ENCODE results near the gene PBRM1.

Gene PBRM1

DNA sequence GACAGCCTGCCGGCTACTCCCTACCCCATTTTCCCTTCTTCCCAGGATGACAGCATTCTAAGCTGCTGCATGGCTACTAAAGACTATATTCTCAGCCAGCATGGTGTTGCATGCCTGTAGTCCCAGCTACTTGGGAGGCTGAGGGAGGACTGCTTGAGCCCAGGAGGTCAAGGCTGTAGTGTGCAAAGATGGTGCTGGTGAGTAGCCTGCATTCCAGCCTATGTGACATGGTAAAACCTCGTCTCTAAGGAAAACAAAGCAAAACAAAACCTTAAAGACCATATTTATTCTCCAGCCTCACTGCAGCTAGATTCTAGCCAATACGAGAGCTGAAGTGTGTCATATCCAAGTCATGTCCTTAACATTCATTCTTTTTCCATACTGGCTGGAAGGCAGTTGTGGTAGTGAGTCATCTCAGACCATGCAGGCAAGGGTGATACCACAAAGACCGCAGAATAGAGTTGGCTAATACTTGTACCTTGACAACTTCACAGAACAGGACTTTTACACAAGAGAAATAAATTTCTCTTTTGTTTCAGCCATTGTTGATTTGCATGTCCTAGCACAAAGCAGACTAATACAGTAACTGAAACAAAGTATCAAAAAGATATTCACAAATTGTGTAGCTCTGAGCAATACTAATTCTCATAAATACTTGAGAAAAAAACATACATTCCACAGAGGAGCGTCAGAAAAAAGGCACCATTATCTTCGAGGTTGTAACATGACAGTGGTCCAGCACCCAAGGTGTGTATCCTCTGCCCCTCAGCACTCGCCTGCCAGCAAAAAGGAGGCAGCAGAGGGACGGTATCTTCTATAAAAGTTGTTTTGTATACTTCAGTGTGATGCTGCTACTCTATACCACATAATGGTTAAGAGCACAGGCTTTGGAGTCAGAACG, 14.8 kb downstream of the PBRM1 start:
- DNase-seq (ENCODE audit: low read depth in 2 of 2) = peak in 1 of 2 donors; percentile 13

DNA sequence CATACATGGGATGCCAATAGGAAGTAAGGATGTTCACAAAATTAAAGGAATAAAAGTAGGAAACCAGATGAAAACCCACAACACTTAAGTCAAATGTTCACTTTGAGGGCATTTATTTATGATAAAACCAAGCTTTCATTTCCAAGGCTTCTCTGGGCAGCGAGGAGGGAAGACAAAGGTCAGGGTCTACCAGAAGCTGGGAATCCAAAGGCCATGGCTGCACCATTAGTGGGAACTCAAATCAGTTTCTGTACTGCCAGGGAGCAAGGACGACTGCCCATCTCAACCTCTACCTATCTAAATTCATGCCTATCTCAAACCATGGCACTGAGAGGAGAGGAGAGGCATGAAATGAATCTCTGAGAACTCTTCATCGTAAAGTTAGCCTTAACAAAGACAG, 22.6 kb downstream of the PBRM1 start:
- no peak for DNase-seq (ENCODE audit: low read depth in 2 of 2)

DNA sequence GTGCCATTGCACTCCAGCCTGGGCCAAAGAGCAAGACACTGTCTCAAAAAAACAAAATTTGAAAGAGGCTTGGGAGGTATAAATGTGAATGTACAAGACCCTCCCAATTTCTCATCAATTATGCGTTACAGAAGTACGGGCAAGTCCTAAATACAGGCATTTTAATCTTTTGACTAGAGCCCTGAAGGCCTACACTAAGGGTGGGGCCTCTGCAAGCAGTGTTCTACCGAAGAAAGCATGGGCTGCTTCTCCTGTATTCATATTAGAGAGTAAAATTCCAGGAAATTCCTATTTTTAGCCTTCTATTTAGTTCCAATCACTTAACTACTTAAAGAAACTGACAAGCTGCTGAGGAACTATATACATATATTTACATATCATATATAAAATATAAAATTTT, 25.7 kb downstream of the PBRM1 start:
- no peak for DNase-seq (ENCODE audit: low read depth in 2 of 2)

DNA sequence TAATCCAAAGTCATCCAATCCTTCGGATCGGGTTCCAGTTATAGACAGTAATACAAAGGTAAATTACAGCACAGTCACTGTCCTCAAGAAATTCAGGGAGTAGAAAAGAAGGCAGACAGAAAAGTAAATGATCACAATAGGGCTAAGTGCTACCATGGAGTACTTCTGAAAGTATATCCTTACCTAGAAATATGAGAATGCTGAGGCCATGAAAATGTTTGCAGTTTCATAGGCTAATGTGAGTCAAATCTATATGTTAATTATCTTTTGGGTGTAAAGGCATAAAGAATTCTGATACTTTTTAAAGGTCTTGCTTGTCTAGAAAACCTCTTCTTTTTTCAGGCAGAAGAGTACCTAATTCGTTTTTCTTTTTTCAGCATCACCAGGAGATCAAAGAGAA, 29.8 kb downstream of the PBRM1 start:
- DNase-seq (ENCODE audit: low read depth in 2 of 2) = no peak

DNA sequence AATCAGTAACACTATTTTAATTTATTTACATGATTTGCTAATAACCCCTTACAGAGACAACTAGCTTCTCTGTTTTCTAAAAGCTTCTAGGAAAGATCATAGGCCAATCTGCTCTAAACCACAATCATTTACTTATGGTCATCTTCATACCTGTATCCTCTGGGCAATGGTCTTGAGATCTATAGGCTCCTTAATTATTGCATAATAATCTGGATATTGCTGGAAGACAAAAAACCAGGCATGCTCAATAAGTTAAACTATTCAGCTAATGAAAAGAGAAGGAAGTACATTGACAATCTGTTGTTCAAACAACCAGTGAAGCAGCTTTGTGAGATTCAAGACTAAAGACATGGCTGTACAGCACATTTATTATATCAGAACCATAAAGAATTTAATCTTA, 34.1 kb downstream of the PBRM1 start:
- no peak for DNase-seq (ENCODE audit: low read depth in 2 of 2)

DNA sequence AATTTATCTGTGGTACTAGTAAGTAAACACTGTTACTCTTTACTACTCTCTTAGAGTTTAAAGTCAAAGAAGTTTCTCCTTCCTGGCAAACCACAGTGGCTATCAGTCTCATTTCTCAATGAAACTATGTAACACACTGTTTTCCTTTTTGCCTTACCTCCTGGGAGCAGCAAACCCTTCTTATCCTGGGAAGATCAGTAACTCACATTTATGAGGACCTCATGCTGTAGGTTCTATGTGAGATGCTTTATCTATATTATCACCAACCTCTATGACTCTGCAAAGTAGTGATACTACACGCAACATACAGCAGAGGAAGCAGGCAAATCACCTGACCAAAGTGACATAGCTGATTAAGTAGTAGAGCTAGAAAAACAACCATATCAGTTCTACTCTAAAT, 35.3 kb downstream of the PBRM1 start:
- no peak for DNase-seq (ENCODE audit: low read depth in 2 of 2)

DNA sequence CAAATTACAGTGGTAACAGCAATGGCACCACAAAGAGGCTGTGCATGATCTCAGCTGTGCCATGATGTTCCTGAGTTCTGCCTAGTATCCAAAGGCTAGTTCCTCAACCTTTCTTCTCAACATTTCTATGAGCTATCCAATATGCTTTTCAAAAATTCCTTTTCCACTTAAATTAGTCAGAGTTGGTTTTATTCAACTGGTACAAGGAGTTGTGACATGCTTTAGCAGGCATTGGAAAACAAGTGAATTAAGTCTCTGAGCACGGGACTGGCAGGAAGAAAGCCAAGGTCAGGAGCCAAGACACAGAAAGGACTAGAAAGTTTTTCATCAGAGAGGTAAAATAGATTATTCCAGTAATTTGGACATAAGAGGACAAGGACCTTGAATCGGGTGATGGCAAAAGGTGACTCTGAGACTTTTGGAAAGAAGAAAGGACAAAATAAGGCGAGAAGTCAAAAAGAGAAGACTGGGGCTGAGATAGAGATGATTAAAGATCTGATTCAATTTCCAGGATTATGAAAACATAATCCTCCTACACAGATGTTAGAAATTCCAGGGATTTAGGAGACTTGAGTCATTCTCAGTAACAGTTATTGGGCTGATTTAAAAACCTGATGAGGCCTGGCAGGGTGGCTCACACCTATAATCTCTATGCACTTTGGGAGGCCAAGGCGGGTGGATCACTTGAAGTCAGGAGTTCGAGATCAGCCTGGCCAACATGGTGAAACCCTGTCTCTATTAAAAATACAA, 36.1 kb downstream of the PBRM1 start:
- no peak for DNase-seq (ENCODE audit: low read depth in 2 of 2)

DNA sequence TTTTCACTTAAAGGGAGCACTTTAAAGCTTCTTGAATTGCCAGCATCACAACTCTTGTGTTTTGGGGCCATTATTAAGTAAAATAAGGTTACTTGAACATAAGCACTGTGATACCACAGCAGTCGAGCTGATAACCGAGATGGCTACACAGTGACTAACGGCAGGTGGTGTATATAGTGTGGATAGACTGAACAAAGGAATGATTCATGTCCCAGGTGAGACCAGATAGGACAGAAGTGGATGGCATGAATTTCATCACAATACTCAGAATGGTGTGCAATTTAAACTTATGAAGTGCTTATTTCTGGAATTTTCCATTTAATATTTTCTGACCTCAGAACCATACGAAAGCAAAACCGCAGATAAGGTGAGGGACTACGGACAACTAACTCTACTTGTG, 40.2 kb downstream of the PBRM1 start:
- DNase-seq (ENCODE audit: low read depth in 2 of 2) = no peak

DNA sequence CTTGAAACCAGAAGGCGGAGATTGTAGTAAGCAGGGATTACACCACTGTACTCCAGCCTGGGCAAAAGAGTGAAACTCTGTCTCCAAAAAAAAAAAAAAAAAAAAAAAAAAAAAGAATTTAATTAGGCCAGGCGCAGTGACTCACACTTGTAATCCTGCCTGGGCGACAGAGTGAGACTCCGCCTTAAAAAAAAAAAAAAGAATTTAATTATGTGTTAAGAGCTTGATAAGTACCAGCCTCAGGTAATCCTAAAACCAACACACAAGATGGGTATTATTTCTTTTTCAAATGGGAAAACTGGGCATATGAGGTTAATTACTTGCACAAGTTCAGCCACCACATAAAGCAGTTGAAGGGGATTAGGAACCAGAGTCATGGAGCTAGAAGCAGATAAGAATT, 49.0 kb downstream of the PBRM1 start:
- DNase-seq (ENCODE audit: low read depth in 2 of 2) = no peak

DNA sequence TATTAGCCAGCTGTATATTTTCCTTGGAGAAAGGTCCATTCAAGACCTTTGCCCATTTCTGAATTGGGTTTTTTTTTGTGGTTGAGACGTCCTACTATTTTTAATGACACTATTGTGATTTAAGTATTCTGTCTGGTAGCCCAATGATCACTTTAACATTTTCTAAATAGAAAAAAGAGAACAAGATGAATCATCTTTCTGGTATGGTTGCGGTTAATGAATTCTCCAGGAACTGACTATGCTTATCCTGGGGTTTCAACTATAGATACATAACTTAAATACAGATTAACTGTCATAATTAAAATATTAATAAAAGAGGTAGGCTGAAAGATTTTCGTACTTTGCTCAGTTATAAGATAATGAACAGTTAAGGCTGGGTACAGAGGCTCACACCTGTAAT, 51.9 kb downstream of the PBRM1 start:
- DNase-seq (ENCODE audit: low read depth in 2 of 2) = no peak

DNA sequence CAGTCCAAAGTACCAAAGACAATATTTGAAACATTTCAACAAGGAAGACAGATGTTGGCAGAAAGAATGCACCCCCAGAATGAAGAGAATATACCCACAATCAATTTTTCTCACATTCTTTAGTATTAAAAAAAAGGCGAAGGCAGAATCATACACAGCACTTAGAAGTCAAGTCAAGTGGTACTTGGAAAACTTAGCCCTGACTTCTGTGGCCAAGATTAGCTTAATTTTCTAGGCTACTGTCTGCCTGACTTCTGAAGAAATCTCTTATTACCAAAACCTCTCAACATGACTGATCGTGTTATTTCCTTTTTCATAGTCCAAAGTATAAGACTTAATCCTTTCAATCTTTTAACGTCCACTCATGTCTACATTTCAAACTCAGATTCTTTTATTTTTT, 60.7 kb downstream of the PBRM1 start:
- DNase-seq (ENCODE audit: low read depth in 2 of 2) = no peak

DNA sequence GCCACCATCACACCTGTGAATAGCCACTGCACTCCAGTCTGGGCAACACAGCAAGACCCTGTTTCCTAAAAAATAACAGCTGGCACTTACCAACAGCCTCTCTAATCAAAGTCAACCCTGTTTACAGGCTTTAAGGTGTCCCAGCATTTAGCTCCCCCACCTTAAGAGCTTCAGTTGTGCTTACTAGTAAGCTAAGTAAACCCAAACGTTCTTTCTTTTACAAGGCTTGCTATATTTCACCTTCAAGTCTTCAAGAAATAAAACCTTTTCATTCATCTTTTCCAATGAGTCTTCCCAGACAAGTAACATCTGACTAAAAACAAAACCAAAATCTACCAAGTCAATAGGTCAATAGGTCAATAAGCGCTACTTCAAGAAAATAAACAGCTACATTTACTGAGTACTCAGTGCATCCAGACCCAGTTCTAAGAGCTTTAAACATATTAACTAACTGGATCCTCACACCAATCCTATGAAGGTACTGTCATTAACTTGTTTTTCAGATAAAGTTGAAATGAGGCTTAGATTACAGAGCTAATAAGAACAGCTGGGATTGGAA, 62.4 kb downstream of the PBRM1 start:
- DNase-seq (ENCODE audit: low read depth in 2 of 2) = no peak

DNA sequence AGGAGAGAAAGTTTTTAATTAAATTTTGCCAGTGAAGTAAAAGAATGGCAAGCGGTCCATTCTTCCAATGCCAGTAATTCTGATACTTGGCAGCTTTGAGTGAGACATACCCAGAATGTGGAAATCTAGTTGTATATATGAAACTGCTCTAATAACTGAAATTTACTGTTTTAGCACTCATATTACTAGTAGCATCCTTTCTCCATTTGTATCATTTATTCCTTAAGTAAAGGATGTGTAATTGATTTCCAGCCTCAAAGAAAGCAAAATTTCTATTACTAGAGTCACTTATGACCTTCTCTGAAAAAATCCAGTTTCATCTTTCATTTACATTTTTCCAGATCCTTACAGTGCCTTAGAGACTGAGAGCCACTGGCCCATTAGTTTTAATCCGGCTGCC, 65.1 kb downstream of the PBRM1 start:
- no peak for DNase-seq (ENCODE audit: low read depth in 2 of 2)

DNA sequence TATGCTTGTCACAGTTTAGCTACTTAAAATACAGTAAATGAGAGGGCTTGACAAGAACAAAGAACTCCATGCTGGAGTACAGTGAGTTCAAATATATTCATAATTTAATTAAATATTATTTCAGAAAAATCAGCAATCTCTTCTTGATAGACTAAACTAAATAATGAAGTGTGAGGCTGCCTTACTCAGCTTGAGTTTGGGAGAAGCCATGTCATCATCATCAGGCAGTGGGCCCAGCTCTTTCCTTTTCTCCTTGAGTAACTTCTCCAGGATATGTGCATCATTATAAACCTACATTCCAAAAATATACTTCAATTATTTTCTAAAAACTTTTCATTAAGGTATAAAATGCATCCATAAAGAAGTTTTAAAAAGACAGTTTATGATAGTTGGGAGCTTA, 70.5 kb downstream of the PBRM1 start:
- no peak for DNase-seq (ENCODE audit: low read depth in 2 of 2)

DNA sequence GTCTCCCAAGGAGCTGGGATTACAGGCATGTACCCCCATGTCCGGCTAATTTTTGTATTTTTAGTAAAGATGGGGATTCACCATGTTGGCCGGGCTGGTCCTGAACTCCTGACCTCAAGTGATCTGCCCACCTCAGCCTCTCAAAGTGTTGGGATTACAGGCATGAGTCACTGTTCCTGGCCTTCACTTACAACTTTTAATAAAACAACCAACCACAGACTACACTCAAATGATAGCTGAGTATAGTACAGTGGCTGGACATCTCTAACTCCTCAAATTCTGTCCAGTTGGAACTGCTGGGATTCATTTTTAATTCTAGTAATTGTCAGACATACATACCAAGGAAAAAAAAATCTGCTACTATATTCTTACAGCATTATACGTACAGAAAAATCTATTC, 71.0 kb downstream of the PBRM1 start:
- no peak for DNase-seq (ENCODE audit: low read depth in 2 of 2)

DNA sequence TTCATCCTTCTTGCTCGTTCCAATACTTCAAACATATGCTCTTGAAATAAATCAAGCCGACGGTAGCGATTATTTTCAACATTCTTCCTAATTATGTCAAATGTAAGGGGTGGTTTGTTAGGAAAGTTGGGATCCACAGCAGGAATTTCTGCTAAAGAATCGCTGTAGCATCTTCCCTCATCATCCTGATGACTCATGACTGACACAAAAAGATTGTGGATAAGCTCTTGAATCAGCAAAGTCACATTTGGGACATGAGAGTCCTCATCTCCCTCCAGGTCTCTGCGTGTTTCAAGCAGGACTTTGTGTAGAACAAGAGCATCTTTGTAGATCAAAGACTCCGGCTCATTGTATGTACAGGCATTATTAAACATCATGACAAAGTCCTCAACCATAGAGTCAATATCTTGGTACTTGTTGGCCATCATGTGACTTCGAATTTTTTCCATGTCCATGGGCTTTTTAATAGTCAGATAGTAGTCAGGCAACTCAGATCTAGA, 76.3 kb downstream of the PBRM1 start:
- no peak for DNase-seq (ENCODE audit: low read depth in 2 of 2)

DNA sequence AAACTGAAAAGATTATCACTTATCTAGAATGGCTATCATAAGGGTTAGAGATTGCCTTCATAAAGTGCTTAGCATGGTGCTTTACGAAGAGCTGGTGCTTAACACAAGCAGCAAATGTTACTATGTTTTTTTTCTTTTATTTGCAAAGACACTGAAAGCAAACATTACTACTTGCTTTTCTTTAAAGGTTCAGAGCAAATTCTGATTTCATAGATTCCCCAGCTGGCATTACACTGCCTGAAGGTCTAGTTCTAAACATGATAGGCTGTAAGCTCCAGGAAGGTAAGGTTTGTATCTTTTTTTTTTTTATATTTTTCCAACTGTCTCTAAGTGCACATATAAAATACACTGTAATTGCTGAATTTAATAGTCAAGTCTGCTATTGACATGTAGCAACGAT, 77.4 kb downstream of the PBRM1 start:
- no peak for DNase-seq (ENCODE audit: low read depth in 2 of 2)

DNA sequence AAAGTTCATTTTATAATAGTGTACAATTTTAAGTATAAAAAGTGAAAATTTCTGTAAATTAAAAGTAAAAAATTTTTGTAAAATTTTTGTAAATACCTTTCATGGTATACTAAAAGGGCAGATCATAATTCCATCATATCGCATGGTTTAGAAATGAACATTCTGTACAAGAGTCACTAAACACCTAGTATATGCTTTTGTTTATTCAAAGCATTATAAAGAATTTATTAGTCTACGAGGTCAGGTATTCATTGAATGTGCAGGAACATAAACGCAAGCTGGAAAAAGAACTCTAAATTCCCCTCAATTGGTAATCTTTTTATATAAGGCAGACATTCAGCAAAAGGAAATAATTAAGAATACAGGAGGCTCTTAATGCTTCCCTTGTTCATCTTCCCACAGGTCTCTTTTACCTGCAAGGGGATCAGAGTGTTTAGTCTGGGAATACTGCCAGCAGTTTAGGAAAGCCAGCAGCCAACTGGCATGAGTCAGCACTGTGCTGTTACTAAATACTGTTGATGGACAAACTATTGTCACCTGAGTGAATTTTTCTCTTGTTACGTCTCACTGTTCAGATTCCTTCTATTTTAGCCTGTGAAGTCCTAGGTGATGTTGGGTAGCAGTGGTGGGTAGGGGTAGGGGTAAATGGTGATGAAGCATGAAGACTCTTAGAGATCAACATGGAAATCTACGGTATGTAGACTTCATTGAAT, 79.2 kb downstream of the PBRM1 start:
- no peak for DNase-seq (ENCODE audit: low read depth in 2 of 2)

DNA sequence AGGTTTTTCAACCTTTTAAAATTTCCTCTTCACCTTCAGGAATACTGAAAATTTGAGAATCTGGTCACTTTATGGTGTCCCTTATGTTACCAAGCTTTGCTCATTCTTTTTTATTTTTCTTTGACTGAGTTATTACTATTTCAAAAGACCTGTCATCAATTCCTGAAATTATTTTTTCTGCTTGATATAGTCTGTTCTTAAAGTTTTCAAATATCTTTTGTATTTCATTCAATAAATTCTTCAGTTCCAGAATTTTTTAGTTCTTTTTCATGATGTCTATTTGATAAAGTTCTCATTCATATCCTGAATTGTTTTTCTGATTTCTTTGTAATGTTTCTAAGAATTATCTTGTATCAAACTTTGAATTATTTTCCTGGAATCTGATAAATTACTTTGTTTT, 85.5 kb downstream of the PBRM1 start:
- no peak for DNase-seq (ENCODE audit: low read depth in 2 of 2)

DNA sequence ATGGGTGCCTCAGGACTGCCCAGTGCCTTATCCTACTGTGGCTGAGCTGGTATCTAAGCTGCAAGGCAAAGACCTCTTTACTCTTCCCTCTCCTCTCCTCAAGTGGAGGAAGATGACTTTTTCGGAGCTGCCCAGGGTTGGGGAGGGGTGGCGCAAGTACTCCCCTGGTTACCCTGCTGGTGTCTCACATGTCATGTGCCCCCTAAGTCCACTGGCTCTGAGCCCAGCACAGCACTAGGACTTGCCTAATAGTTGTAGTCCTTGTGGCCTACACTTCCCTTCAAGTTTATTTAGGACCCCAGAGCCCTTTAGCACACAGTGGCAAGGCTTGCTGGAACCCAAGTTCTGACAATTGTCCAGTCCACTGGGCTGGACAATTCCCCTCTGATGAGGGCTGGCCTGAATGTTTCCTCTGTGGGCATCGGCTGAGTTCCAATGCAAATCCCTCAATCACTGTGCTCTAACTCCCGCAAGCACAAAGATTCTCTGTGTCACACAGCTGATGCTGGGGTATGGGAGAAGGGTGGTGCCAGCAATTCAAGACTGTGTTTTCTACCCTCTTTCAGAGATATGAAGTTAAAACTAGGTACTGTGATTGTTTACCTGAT, 89.0 kb downstream of the PBRM1 start:
- no peak for DNase-seq (ENCODE audit: low read depth in 2 of 2)

DNA sequence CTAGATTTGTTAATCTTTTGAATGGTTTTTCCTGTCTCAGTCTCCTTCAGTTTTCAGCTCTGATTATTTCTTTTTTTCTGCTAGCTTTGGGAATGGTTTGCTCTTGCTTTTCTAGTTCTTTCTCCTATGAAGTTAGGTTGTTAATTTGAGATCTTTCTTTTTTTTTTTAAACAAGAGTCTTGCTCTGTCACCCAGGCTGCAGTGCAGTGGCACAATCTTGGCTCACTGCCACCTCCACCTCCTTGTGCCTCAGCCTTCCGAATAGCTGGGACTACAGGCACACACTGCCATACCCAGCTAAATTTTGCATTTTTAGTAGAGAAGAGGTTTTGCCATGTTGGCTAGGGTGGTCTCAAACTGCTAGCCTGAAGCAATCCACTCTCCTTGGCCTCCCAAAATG, 92.6 kb downstream of the PBRM1 start:
- no peak for DNase-seq (ENCODE audit: low read depth in 2 of 2)

Data from activated CD8-positive, alpha-beta memory T cell treated with anti-CD3 and anti-CD28 coated beads for 4 hours (primary cell).